Left ventricle myocardium inferior (tissue), 1 donor: ENCODE measurements around the gene KCNJ6. TPM values are rescaled to one million over a fixed set of nuclear protein-coding genes. Genes with fewer than 3 reads are reported as not detected.

Experiments
- DNase-seq: peaks from one replicate; pipeline ENCODE4 v3.0.0-alpha.2; 2020
- H3K27ac ChIP-seq: fragments of 200-600 bp; replicated peaks from 2 replicates; pipeline ENCODE4 v1.8.0; 2021
- H3K27me3 ChIP-seq: fragments of 200-600 bp; 2 replicates; pipeline ENCODE4 v1.8.0; 2021; ENCODE audit warnings: low read depth
- H3K36me3 ChIP-seq: fragments of 200-600 bp; 2 replicates; pipeline ENCODE4 v1.8.0; 2021
- H3K4me1 ChIP-seq: fragments of 200-600 bp; 2 replicates; pipeline ENCODE4 v1.8.0; 2021
- H3K4me3 ChIP-seq: fragments of 200-600 bp; 2 replicates; pipeline ENCODE4 v1.8.0; 2021; ENCODE audit warnings: mild to moderate bottlenecking, moderate library complexity
- H3K9me3 ChIP-seq: fragments of 200-600 bp; replicated peaks from 2 replicates; pipeline ENCODE4 v1.8.0; 2021
- CTCF ChIP-seq: fragments of 200-600 bp; IDR thresholded peaks from 2 replicates; pipeline ENCODE4 v1.8.0; 2021; ENCODE audit warnings: antibody characterized with exemption, mild to moderate bottlenecking, borderline replicate concordance
- intact Hi-C: fragments of 100-400 bp; cut with micrococcal nuclease; formaldehyde crosslinking; loops from one replicate; pipeline ENCODE4 v1.11.0; 2022
- total RNA-seq: library from RNA; stranded (reverse); fragmentation: NEBNext Ultra II Directional; extraction: Animal tissue kit (Norgen Biotek cat#: 25700); gene quantifications from one replicate; pipeline ENCODE4 v1.2.1, GENCODE V29; 2021
- donor health status: DM: no; HTN: yes; CAD: no; lungs with severe emphysema.

The KCNJ6 gene
- total RNA-seq, 1 donor from 2014 or later = not detected

GRCh38 chr21:37659874-37660273 is 256.4 kb downstream of the KCNJ6 start:
- Histone ChIP-seq H3K36me3 (no peaks in the 10 kb centered on the region), H3K9me3 (peaks cover 5% of the 10 kb centered on the region), H3K27ac (no peak overlapping the region), H3K4me3 (no peak overlapping the region), H3K4me1 (peaks cover 22% of the 10 kb centered on the region), H3K27me3 (peaks cover 5% of the 10 kb centered on the region)
- intact Hi-C loops = no loop called here
- no peak for DNase-seq
- no peak for TF ChIP-seq CTCF

- no peak for DNase-seq
- peaks cover 18% of the 10 kb centered on the region for H3K4me1 ChIP-seq
- intact Hi-C loops = no loop called here
- H3K36me3 ChIP-seq = no peaks in the 10 kb centered on the region
- no peak overlapping the region for H3K4me3 ChIP-seq
- H3K27ac ChIP-seq = peak overlapping the region; percentile 48
- H3K9me3 ChIP-seq = peaks cover 5% of the 10 kb centered on the region
- peak; percentile 24 for TF ChIP-seq CTCF
- H3K27me3 ChIP-seq = peaks cover 5% of the 10 kb centered on the region
These were observed 257.3 kb downstream of the KCNJ6 start for GRCh38 chr21:37658817-37659458.

- no peak overlapping the region for H3K4me3 ChIP-seq
- peaks cover 18% of the 10 kb centered on the region for H3K4me1 ChIP-seq
- peaks cover 10% of the 10 kb centered on the region for H3K27me3 ChIP-seq
- H3K36me3 ChIP-seq = no peaks in the 10 kb centered on the region
- peak overlapping the region; percentile 48 for H3K27ac ChIP-seq
- peaks cover 5% of the 10 kb centered on the region for H3K9me3 ChIP-seq
- intact Hi-C loops = no loop called here
- TF ChIP-seq CTCF = no peak
- no peak for DNase-seq
These were observed 258.0 kb downstream of the KCNJ6 start for GRCh38 chr21:37658121-37658816.

GRCh38 chr21:37656899-37657298 is 259.4 kb downstream of the KCNJ6 start:
- Histone ChIP-seq H3K27me3 (peaks cover 16% of the 10 kb centered on the region), H3K36me3 (no peaks in the 10 kb centered on the region), H3K4me1 (peaks cover 18% of the 10 kb centered on the region), H3K27ac (no peak overlapping the region), H3K9me3 (peaks cover 5% of the 10 kb centered on the region), H3K4me3 (no peak overlapping the region)
- no peak for TF ChIP-seq CTCF
- no peak for DNase-seq
- intact Hi-C loops = no loop called here

- peaks cover 16% of the 10 kb centered on the region for H3K27me3 ChIP-seq
- H3K36me3 ChIP-seq = no peaks in the 10 kb centered on the region
- H3K4me3 ChIP-seq = no peak overlapping the region
- H3K27ac ChIP-seq = no peak overlapping the region
- intact Hi-C loops = no loop called here
- TF ChIP-seq CTCF = no peak
- H3K9me3 ChIP-seq = peaks cover 5% of the 10 kb centered on the region
- DNase-seq = no peak
- peaks cover 18% of the 10 kb centered on the region for H3K4me1 ChIP-seq
These were observed 260.5 kb downstream of the KCNJ6 start for GRCh38 chr21:37655611-37656300.
